K562 (cell line): ENCODE data around the gene SS18L1. TPM values are rescaled to one million over a fixed set of nuclear protein-coding genes. Genes with fewer than 3 reads are reported as not detected.
A peak's percentile ranks its signal among the peaks of the same experiment; 100 is the strongest.

Source experiments
- CC2D1A ChIP-seq: fragments of 450-650 bp; IDR thresholded peaks from 2 replicates; pipeline ENCODE4 v1.6.1; 2017; ENCODE audit warnings: mild to moderate bottlenecking
- CEBPG ChIP-seq, 3 experiments: fragments of 200-800 bp in 1 of 3; sonication (Bioruptor generic) in 1 of 3; sonication (generic) in 1 of 3; formaldehyde crosslinking in 1 of 3; IDR thresholded peaks in 2 of 3; conservative IDR thresholded peaks in 1 of 3; 2 replicates each; pipeline versions ENCODE4 v1.6.1 to v1.8.0; 2016 to 2022; ENCODE audit warnings: missing compliant biosample characterization in 2 of 3, missing genetic modification characterization in 2 of 3, mild to moderate bottlenecking in 1 of 3, missing genetic modification reagents in 1 of 3
- CREM ChIP-seq: IDR thresholded peaks from 2 replicates; pipeline ENCODE4 v1.6.1; 2014; ENCODE audit warnings: antibody characterized with exemption, low read depth
- FOS ChIP-seq: IDR thresholded peaks from 3 replicates; pipeline ENCODE4 v1.6.1; 2011; ENCODE audit not compliant: insufficient read length; ENCODE audit errors: extremely low read depth
- FOXA3 ChIP-seq, 2 experiments: fragments of 450-650 bp in 1 of 2; sonication (generic) in 1 of 2; formaldehyde crosslinking; IDR thresholded peaks in 1 of 2; conservative IDR thresholded peaks in 1 of 2; 2 replicates each; pipeline versions ENCODE4 v1.4.0 to v1.8.0; 2020 to 2022; ENCODE audit warnings: mild to moderate bottlenecking in 2 of 2, missing genetic modification reagents in 1 of 2
- FOXM1 ChIP-seq, 2 experiments: fragments of 450-650 bp in 1 of 2; sonication (generic) in 1 of 2; formaldehyde crosslinking in 1 of 2; IDR thresholded peaks; 2 replicates each; pipeline versions ENCODE4 v1.6.1 to v1.9.0; 2017 to 2022; ENCODE audit warnings: low read depth in 2 of 2, mild to moderate bottlenecking in 2 of 2, missing genetic modification reagents in 1 of 2, moderate library complexity in 1 of 2
- GABPB2 ChIP-seq: fragments of 250-450 bp; sonication (Bioruptor Pico); conservative IDR thresholded peaks from 2 replicates; pipeline ENCODE4 v1.5.1; 2021; ENCODE audit warnings: mild to moderate bottlenecking
- HLTF ChIP-seq: fragments of 450-650 bp; IDR thresholded peaks from 2 replicates; pipeline ENCODE4 v1.6.1; 2016
- KLF1 ChIP-seq: fragments of 450-650 bp; IDR thresholded peaks from 2 replicates; pipeline ENCODE4 v1.6.1; 2016; ENCODE audit warnings: missing genetic modification characterization, missing compliant biosample characterization
- MCM2 ChIP-seq: fragments of 450-650 bp; IDR thresholded peaks from 2 replicates; pipeline ENCODE4 v1.6.1; 2017; ENCODE audit warnings: low read depth, mild to moderate bottlenecking
- MNT ChIP-seq, 2 experiments: fragments of 450-650 bp; conservative IDR thresholded peaks; 2 replicates each; pipeline ENCODE4 v1.6.1; 2017; ENCODE audit warnings: mild to moderate bottlenecking in 2 of 2, moderate library complexity in 2 of 2
- PHTF2 ChIP-seq: fragments of 250-450 bp; sonication (Bioruptor Pico); IDR thresholded peaks from 2 replicates; pipeline ENCODE4 v1.5.0; 2021; ENCODE audit warnings: mild to moderate bottlenecking
- RFX5 ChIP-seq: IDR thresholded peaks from 2 replicates; pipeline ENCODE4 v1.6.1; 2011; ENCODE audit warnings: low read depth, mild to moderate bottlenecking, improper control_type of control experiment, low read length
- RHOXF2B ChIP-seq: fragments of 250-450 bp; sonication (Bioruptor Pico); conservative IDR thresholded peaks from 2 replicates; pipeline ENCODE4 v1.5.1; 2021
- RNF2 ChIP-seq: sonication (generic); IDR thresholded peaks from 2 replicates; pipeline ENCODE4 v1.6.1; 2016
- TBP ChIP-seq: optimal IDR thresholded peaks from 2 replicates; pipeline ENCODE3; 2011; ENCODE audit warnings: low read depth, low read length, improper control_type of control experiment
- TCF7L2 ChIP-seq: fragments of 150-350 bp; IDR thresholded peaks from 2 replicates; pipeline ENCODE4 v1.6.1; 2016; ENCODE audit warnings: low read depth, mild to moderate bottlenecking, low read length, moderate library complexity
- TEAD2 ChIP-seq: fragments of 450-650 bp; IDR thresholded peaks from 2 replicates; pipeline ENCODE4 v1.6.1; 2016; ENCODE audit warnings: missing genetic modification characterization, control low read depth, missing compliant biosample characterization
- THRA ChIP-seq: fragments of 450-650 bp; IDR thresholded peaks from 2 replicates; pipeline ENCODE4 v1.6.1; 2017; ENCODE audit warnings: mild to moderate bottlenecking, moderate library complexity
- THRB ChIP-seq: fragments of 450-650 bp; formaldehyde crosslinking; conservative IDR thresholded peaks from 2 replicates; pipeline ENCODE4 v1.4.0; 2022; ENCODE audit warnings: mild to moderate bottlenecking, missing genetic modification characterization
- TOE1 ChIP-seq, 2 experiments: fragments of 450-650 bp in 1 of 2; sonication (generic) in 1 of 2; formaldehyde crosslinking in 1 of 2; IDR thresholded peaks; 2 replicates each; pipeline versions ENCODE4 v1.7.1 to v1.8.0; 2016 to 2022; ENCODE audit warnings: borderline replicate concordance in 2 of 2, mild to moderate bottlenecking in 2 of 2, antibody characterized with exemption in 1 of 2, inconsistent platforms in 1 of 2, low read depth in 1 of 2, missing genetic modification reagents in 1 of 2, moderate library complexity in 1 of 2
- U2AF2 ChIP-seq: fragments of 200-400 bp; formaldehyde crosslinking; optimal IDR thresholded peaks from 2 replicates; pipeline ENCODE3; 2017; ENCODE audit warnings: low read depth, mild to moderate bottlenecking, low read length
- ZNF174 ChIP-seq: fragments of 250-450 bp; sonication (Bioruptor Pico); IDR thresholded peaks from 2 replicates; pipeline ENCODE4 v1.4.0; 2020; ENCODE audit warnings: mild to moderate bottlenecking
- ZNF717 ChIP-seq: fragments of 250-450 bp; sonication (Bioruptor Pico); IDR thresholded peaks from 2 replicates; pipeline ENCODE4 v1.5.0; 2021
- ZSCAN29 ChIP-seq: fragments of 450-650 bp; IDR thresholded peaks from 2 replicates; pipeline ENCODE4 v1.6.1; 2017
- polyA plus RNA-seq, 8 experiments: library from polyadenylated mRNA; depleted of rRNA in 4 of 8; stranded (reverse) in 5 of 8; unstranded in 3 of 8; fragments of >200 nt; fragmentation: Nextera tagmentation in 2 of 8; fragmentation: Illumina TruSeq in 1 of 8; extraction: Ambion mirVana in 2 of 8; extraction: Trizol in 1 of 8; gene quantifications; 2 replicates each; pipeline versions ENCODE4 v1.2.1 to v1.2.3, GENCODE V29; 2011 to 2014; ENCODE audit warnings: inconsistent platforms in 1 of 8, missing spikeins in 1 of 8
- total RNA-seq, 7 experiments: library from RNA; depleted of rRNA in 6 of 7; stranded (reverse); fragments of >200 nt in 6 of 7; fragmentation: Illumina TruSeq in 2 of 7; extraction: Trizol in 2 of 7; gene quantifications; 2 replicates each; pipeline versions ENCODE4 v1.2.1 to v1.2.3, GENCODE V29; 2011 to 2021; ENCODE audit warnings: low replicate concordance in 1 of 7

The SS18L1 gene
- total and polyA plus RNA-seq, 9 of the 15 experiments (the other 6 are each of a cell fraction or from before 2014, with no cell fraction given), result 2.7 to 28.3 (median 15.1) TPM

GRCh38 chr20:62121776-62122653 is 21.6 kb upstream of the SS18L1 start, which contains the start of gene LSM14B (continued):
- TF ChIP-seq U2AF2, result no peak
- TF ChIP-seq RHOXF2B (CRISPR knock-in tag), result no peak
- no peak for TF ChIP-seq MCM2
- TF ChIP-seq FOS, result no peak
- no peak for TF ChIP-seq THRB (CRISPR knock-in tag)
- TF ChIP-seq ZNF717 (CRISPR knock-in tag), result no peak
- no peak for TF ChIP-seq ZNF174 (CRISPR knock-in tag)
- TF ChIP-seq FOXM1 (IDR thresholded peaks at IDR 0.05; ENCODE audit: low read depth), result no peak
- TF ChIP-seq FOXM1 (CRISPR knock-in tag; IDR thresholded peaks at IDR 0.05; ENCODE audit: low read depth), result no peak
- peak; percentile 36; the same call in 1 of the 2 replicates for TF ChIP-seq RNF2
- TF ChIP-seq CEBPG (CRISPR knock-in tag; IDR thresholded peaks at IDR 0.05), result no peak
- TF ChIP-seq CEBPG (tag; conservative IDR thresholded peaks at IDR 0.05 in 1 of 2, IDR thresholded peaks at IDR 0.05 in 1 of 2), result no peak
- TF ChIP-seq TOE1 (IDR thresholded peaks at IDR 0.05; ENCODE audit: borderline replicate concordance), result no peak
- TF ChIP-seq TOE1 (CRISPR knock-in tag; IDR thresholded peaks at IDR 0.05; ENCODE audit: borderline replicate concordance, low read depth), result no peak
- no peak for TF ChIP-seq THRA
- TF ChIP-seq PHTF2, result no peak
- TF ChIP-seq MNT (conservative IDR thresholded peaks at IDR 0.05), result peak in 1 of 2 experiments; percentile 77; a peak in 2 of 4 replicates
- no peak for TF ChIP-seq TCF7L2
- TF ChIP-seq FOXA3 (CRISPR knock-in tag; conservative IDR thresholded peaks at IDR 0.05 in 1 of 2, IDR thresholded peaks at IDR 0.05 in 1 of 2), result no peak
- no peak for TF ChIP-seq HLTF
- TF ChIP-seq CC2D1A, result no peak
- peak; percentile 74 for TF ChIP-seq CREM
- TF ChIP-seq RFX5, result no peak
- peak; percentile 45 for TF ChIP-seq TBP
- TF ChIP-seq GABPB2, result no peak
- TF ChIP-seq ZSCAN29, result no peak
- no peak for TF ChIP-seq TEAD2
- TF ChIP-seq KLF1 (tag), result peak; percentile 68; the same call in 1 of the 2 replicates
